GM12865 (cell line): ENCODE measurements around the gene SOX6.

Experiments
- DNase-seq: peaks from one replicate; pipeline ENCODE4 v3.0.0; 2010; ENCODE audit warnings: low read depth
- H3K4me3 ChIP-seq: 2 replicates; pipeline ENCODE4 v1.5.1; 2011; ENCODE audit warnings: mild to moderate bottlenecking, low read depth, low read length, control low read depth
- TF ChIP-seq, protein P1 (sequence below): IDR thresholded peaks from 2 replicates; pipeline ENCODE4 v1.5.1; 2011; ENCODE audit warnings: low read length, control low read depth, low read depth, inconsistent platforms; ENCODE audit not compliant: insufficient read depth; ENCODE audit errors: missing control alignments

The SOX6 gene

DNA sequence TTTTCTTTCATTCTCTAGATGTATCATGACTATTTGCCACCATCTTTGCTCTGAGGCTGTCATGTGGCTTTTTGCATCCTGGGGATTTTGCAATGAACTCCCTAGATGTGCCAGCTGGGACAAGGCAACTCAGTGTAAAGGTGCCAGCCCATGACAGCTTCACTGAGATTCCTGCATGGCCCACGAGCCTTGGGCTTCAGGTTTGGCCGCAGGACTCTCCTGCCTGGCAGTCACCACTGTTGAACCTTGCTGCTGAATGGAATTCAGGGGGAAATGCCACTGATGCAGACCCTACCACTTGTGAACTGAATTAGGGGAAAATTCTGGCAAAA, 385.2 kb downstream of the SOX6 start:
- TF ChIP-seq, protein P1, sequence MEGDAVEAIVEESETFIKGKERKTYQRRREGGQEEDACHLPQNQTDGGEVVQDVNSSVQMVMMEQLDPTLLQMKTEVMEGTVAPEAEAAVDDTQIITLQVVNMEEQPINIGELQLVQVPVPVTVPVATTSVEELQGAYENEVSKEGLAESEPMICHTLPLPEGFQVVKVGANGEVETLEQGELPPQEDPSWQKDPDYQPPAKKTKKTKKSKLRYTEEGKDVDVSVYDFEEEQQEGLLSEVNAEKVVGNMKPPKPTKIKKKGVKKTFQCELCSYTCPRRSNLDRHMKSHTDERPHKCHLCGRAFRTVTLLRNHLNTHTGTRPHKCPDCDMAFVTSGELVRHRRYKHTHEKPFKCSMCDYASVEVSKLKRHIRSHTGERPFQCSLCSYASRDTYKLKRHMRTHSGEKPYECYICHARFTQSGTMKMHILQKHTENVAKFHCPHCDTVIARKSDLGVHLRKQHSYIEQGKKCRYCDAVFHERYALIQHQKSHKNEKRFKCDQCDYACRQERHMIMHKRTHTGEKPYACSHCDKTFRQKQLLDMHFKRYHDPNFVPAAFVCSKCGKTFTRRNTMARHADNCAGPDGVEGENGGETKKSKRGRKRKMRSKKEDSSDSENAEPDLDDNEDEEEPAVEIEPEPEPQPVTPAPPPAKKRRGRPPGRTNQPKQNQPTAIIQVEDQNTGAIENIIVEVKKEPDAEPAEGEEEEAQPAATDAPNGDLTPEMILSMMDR = no peak
- H3K4me3 ChIP-seq = no peak overlapping the region
- no peak for DNase-seq

DNA sequence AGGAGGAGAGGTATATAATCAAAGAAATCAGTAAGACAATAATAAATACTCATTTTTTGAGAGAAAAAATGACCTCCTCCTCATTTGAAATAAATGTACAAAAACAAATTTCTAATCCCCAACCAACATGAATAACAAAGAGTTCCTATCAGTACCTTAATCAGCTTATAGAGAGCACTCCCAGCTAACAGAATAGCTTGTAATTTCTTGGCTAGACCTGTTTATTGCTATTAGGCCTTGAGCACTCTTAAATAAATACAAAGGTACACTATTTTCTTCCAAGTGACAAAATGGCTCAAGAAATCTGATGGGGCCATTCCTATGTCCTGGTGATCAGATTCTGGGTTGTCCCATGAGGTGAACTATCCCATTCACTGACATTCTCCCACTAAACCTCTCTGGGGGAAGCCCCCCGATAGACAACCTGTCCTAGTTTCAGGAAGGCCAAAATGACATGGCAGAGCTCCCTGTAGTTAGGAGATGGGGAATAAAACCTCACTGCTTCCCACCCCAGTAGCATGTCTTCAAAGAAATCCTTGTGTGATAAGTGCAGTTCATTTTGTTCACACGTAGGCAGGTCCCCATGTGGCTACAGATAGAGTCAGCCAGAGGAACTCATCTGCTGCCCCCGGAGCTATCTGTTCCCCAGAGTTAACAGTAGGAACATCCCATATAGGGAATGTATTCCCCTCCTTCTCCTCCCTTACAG, 385.7 kb downstream of the SOX6 start:
- TF ChIP-seq, protein P1 = no peak
- no peak for DNase-seq

DNA sequence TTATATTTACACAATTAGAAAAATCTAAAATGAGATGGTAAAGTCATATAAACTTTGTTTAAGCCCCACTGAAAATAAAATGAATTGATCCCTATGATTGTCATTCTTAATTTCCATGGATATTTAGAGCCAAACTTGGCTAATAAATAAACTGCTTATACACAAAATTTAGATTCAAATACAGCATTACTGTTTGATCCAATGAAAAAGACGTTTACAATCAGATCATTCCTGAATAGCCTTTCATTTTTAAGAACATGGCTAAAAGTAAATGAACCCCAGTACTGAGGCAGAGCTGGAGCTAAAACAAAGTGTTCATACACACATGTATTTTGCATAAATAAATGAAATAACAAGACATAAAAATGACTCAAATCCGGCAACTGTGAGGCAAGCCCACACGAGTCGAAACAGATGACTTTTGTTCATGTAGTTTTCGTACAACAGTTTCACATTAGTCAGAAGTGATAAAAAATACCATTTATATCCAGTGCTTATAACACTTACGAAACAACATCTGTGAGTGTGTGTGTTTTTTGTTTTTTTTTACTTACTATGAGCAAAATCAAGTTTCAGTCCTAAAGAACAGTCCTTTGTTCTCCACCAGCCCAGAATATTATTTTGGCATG, 386.5 kb downstream of the SOX6 start:
- TF ChIP-seq, protein P1 = no peak
- peak; percentile 78 for DNase-seq
- peak overlapping the region; percentile 14; the same call in 1 of the 2 replicates for H3K4me3 ChIP-seq

More for the DNA sequence above, 385.7 kb downstream of the SOX6 start:
- no peak overlapping the region for H3K4me3 ChIP-seq

DNA sequence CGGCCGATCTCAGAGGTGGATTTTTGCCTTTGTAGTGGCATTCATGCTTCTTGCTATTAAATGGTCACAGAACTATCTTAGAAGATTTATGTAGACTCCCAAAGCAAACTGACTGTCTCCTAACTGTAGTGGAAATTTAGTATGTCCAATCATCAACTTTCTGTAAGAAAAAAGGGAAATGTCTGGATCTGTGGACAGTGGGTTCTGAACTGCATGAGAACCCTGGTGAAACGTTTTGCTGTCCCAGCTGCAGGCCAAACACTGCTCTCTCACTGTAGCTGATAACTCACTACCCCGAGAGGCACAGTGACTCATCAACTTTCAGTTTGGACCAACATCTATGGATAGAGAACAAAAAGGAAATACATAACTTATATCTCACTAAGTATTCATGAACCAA, 387.1 kb downstream of the SOX6 start:
- DNase-seq = peak; percentile 70
- peak overlapping the region; percentile 14; the same call in 1 of the 2 replicates for H3K4me3 ChIP-seq

DNA sequence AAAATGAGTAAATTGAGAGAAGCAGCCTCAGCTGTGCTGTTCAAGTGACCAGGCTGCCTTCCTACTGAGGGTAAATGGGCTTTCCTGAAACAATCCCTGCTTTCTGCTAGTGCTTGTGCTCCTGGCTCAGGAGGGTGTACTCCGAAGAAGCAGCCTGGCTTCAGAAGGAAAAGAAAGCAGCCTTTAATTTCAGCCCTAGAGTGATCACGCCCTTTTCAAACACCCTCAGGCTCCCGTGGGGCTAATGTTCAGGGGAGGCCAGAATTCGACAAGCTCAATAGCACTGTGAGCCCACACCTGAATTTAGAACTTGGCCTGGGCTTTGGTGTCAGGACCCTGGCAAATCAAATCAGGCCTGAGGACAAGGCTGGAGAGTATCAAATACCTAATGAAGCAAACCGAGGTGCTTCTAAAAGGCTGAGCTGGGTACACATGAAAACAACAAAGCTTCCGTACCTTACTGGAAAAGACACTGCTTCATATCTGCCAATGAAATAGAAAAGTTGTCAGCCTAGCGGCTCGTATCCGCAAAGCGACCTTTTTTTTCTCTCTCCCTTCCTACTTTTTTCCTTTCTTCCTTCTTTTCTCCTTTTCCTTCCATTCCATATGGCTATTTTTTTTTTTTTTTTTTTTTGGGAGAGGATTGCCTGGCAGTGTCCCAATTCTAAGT, 387.8 kb downstream of the SOX6 start:
- H3K4me3 ChIP-seq = no peak overlapping the region
- TF ChIP-seq, protein P1 = no peak

More for the DNA sequence above, 387.1 kb downstream of the SOX6 start:
- TF ChIP-seq, protein P1 = no peak

DNA sequence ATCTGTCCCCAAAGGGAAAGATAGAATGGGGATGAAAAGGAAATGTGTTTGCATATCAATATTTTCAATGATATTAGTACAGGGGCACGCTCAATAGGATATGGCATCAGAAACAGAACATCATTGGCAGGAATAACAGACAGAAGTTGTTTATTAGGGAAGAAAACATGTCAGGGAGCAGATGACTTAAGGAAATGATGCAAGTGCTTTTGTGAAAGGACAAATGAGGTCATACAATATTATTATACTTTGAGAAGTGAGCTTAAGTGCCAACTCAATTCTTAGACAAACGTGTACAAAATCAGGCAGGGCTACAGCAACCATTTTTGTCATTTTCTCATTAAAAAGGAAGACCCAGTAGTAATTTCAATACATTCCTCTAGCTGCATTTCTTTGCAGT, 388.4 kb downstream of the SOX6 start:
- no peak for DNase-seq
- no peak overlapping the region for H3K4me3 ChIP-seq

More for the DNA sequence above, 387.8 kb downstream of the SOX6 start:
- DNase-seq = no peak

More for the DNA sequence above, 388.4 kb downstream of the SOX6 start:
- TF ChIP-seq, protein P1 = no peak
